GM19240 (cell line): ENCODE measurements around the gene CLIP3.
A peak's percentile ranks its signal among the peaks of the same experiment; 100 is the strongest.
"Not testable (repeated sequence)": the region's sequence is repeated elsewhere in the genome, so short reads cannot be mapped to it uniquely, and the experiment has no call there.

ENCODE experiments used
- DNase-seq: peaks from one replicate; pipeline ENCODE4 v3.0.0; 2011; ENCODE audit warnings: low spot score; ENCODE audit not compliant: insufficient read length

The CLIP3 gene

DNA sequence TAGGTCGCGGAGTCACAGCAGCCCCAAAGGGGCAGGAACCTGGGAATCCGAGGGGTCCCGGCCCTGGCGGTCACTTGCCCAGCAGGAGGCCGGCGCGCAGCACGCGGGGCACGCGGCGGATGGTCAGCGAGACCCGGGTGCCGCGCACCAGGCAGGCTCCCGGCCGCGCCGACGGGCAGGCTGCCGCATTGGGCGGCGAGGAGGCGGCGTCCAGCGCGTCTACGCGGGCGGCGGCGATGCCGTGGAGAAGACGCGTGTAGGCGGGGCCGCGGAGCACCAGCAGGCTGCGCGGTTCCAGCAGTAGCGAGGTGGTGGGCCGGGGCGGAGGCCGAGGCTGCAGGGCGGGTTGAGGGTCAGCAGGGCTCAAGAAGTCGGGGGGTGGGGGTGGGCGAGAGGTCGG, 23.5 kb downstream of the CLIP3 start:
- no peak for DNase-seq

DNA sequence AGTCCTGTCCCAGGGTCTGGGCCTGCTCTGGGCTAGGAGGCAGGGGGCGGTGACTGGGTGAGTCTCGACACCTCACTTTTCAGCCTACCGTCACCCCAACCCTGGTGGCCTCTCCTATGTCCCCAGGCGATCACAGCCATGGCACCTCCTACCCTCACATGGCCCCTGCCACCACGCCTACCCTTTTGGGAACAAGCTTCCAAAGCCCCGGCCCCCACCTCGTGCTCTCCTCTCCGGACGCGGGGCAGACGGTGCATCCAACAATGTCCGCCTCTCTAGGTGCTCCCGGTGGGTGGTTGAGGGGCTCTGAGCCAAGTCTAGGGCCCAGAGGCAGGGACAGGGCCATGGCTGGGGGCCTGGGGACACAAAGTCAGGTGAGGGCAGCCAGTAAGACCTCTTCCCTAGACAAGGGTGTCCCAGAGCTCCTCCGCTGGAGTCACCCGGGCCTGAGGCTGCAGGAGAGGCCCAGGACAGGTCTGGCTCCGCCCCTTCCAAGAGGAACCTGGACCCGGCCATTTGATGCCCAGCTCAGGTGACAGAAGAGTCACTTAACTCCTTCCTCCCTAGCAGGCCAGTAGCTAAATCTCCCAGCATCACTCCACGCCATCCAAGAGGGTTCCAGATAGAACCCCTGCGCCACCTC, 24.2 kb downstream of the CLIP3 start, which contains the start of gene SYNE4:
SYNE4 (minus strand) TSS at position 478 of the 643 bp plus-strand sequence; CDS start at position 346, 132 bp downstream.
- no peak for DNase-seq

DNA sequence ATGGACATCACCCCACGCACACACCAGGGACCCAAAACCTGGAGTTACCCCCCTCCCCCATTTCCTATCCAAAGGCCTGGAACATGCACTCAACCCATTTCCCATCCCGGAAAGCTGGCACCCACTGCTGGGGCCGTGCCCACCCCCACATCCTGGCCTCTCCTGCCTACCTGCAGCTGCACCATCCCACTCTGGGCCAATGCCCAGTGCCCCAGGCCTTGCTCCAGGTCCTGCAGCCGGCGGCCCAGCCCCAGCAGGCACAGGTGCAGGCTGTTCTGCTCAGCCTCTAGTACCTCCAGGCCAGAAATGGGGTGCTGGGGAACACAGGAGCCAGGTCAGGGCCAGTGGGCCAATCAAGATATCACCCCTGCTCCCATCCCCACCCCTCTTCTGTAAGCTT, 25.7 kb downstream of the CLIP3 start:
- no peak for DNase-seq

DNA sequence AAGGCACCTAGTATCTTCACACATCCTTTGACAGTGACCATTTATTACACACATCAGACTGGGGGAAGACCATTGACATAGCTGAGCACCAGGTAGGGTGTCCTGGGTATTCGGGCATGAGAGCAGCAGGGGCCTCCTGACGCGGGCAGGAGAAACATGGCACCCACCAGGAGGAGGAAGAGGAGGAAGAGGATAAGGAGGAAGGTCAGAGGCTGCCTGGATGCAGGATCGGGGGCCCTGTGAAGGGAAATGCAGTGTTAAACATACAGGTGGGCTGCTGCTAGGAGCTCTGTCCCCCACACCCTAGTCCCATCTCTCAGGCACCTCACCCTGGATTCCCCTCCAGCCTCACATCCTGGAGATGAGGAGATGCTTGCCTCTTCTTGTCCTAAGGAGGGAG, 29.4 kb downstream of the CLIP3 start:
- no peak for DNase-seq

DNA sequence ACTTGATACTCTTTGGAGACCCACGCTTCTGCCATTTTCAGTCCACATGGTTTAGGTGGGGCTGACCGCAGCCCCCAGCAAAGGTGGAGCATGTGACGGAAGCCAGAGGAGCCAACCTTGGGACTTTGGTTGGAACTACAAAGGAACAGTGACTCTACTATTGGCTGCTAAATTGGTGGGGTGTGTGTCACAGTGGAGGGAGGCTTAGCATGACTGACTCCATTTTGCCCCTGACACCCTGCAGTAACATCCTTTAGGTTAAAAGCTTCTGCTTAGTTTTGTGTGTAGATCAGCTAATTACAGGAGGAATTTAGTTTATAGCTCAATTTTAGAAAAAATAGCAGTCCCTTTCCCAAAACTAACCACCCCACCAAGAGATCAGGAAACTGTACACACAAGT, 31.1 kb downstream of the CLIP3 start:
- no peak for DNase-seq

DNA sequence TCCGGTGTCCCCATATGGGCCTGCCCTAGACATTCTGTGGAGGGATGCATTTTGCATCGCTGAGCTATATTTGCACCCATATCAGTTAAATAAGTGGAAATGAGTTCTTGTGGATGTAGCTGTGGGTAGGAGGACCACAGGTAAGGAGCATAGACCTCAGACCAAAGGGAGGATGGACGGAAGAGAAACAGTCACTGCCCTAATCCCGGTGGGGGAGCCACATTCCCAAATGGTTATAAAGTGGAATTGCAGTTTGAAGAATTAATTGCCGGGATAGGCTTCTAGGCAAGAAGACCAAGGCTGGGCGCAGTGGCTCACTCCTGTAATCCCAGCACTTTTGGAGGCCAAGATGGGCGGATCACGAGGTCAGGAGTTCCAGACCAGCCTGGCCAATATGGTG, 35.9 kb downstream of the CLIP3 start:
- no peak for DNase-seq

DNA sequence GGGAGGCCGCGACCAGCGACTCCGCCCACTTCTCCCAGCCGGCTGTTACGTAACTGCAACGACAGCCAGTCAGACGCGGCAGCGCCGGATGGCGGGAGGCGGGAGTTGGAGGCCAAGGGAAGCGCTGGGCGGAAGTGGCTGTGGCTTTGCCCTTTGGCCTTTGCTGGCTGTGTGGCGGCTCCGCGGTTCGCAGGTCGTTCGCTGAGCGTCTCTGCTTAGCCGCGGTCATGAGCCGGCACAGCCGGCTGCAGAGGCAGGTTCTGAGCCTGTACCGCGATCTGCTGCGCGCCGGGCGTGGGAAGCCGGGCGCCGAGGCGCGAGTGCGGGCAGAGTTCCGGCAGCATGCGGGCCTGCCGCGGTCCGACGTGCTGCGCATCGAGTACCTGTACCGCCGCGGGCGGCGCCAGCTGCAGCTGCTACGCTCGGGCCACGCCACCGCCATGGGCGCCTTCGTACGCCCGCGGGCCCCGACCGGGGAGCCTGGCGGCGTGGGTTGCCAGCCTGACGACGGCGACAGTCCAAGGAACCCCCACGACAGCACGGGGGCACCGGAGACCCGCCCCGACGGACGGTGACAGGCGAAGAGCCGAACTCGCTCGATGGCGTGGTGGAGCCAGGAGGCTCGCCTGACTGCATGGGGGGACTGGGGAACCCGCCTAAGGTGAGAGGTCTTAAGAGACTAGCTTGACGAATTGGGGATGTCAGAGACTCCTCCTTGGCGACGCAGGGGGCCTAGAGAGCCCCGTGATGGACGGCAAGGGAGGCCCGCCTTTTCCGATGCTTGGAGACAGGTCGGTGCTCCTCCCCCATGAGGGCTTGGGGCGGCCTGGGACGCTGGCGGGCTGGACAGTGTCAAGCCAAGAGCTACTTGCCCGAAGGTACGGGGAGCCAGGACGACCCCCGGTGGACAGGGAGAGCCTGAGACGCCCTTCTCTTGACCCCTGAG, 37.4 kb downstream of the CLIP3 start, which contains the start of gene SDHAF1:
SDHAF1 (plus strand) TSS at position 141 of the 946 bp plus-strand sequence; CDS start at position 228, 87 bp downstream.
- peak; percentile 97 for DNase-seq

DNA sequence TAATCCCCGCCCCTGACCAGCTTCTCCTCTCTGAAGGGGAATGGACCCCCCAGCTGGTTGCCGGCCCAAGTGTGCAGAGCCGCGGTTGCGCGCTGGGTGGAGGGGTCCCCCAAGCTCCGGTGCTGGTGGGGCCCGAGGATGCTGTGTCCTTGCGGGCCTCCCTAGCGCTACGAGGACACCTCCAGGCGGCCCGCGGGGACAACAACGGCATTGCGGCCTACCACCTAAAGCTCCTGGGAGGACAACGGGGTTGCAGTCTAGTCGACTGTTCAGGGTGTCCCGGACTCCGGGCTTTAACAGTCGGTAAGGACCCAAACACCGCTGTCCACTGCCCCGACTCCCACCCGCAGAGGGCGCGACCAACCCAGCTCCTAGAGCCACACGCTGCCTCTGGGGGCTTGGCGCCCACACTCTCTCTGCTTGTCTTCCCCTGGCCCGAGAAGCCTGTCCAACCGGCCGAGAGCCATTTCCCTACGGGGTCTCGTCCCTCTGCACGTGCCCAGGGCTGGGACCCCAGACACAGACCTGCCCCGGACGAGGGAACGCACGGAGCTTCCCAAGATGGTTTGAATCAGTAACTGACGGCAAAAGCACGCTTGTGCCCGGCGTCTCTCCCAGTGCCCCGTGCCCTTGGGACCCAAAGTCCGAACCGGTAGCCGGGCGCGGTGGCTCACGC, 38.6 kb downstream of the CLIP3 start:
- no peak for DNase-seq

DNA sequence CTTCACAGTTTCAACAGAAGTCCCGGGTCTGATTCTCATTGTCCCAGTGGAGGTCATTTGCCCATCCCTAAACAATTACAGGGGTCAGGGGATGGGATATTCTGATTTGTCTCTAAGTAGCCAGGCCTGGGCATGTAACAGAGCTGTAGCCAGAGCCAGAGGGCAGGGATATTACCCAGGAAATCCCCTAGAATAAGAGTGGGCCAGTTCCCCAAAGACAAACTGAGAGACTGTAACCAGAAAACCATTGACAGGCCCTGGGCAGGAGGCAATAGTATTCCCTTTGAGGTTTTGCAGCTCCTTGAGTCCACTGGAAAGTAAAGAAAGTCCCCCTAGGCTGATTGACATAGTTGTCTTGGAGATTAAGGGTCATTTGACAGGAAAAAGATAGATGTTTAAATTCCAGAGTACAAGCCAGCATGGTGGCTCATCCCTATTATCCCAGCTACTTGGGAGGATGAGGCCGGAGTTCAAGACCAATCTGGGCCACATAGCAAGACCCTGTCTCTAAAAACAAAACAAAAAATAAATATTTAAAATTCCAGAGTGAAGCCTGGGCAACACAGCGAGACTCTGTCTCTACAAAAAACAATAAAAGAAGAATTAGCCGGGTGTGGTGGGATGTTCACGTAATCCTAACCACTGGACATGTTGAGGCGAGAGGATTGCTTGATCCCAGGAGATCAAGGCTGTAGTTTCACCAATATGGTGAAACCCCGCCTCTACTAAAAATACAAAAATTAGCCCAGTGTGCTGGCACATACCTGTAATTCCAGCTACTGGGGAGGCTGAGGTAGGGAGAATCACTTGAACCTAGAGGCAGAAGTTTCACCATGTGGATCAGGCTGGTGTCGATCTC, 39.5 kb downstream of the CLIP3 start:
- no peak for DNase-seq

DNA sequence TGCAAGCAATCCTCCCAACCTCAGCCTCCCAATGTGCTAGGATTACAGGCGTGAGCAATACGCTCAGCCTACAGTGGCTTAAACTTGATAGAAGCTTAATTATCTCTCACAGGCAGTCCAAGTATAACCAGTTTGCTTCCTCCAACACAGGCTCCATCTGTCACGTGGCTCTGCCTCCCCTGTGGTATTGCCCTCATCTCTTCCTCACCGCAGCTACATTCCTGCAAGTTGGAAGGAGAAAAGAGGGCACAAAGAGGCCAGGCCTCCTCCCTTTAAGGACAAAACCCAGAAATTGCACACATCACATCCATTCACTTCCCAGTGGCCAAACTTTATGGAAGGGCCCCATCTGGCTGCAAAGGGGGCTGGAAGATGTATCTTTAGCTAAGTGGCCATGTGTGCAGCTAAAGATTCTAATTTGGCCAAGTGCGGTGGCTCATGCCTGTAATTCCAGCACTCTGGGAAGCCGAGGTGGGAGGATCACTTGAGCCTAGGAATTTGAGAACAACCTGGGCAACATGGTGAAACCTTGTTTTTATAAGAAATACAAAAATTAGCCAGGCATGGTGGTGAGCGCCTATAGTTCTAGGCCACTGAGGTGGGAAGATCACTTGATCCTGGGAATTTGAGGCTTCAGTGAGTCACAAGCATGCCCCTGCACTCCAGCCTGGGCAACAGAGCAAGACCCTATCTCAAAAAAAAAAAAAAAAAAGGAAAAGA, 40.8 kb downstream of the CLIP3 start:
- no peak for DNase-seq

DNA sequence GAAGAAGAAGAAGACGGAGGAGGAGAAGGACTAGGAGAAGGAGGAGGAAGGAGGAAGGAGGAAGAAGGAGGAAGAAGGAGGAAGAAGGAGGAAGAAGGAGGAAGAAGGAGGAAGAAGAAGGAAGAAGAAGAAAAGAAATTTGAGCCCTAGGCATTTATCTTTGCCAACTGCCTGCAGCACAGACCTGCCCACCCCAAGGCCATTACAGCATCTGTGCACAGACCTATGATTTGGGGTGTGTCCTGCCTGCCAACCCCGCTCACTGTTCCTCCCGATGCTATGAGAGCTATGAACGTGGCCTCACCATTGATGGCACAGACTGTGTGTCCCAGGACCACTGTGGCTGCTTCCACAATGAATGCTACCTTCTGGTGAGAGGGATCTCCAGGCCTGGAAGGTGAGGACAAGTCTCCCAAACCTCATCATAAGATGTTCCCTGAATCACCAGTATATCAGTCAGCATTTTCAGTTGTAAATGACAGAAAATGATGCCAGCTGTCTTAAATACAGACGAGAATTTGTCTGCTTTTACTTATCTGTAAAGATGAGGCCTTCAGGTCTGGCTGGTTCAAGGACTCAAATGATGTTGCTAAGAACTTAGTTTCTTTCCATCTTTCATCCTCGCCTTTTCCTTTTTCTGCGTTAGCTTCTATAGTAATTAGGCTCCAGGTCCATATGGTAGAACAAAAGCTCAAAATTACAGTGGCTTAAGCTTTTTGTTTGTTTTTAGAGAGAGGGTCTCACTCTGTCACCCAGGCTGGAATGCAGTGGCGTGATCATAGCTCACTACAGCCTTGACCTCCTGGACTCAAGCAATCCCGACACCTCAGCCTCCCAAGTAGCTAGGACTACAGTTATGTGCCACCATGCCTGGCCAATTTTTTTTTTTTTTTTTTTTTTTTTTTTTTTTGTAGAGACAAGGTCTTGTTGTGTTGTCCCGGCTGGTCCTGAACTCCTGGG, 41.6 kb downstream of the CLIP3 start:
- DNase-seq: no peak

DNA sequence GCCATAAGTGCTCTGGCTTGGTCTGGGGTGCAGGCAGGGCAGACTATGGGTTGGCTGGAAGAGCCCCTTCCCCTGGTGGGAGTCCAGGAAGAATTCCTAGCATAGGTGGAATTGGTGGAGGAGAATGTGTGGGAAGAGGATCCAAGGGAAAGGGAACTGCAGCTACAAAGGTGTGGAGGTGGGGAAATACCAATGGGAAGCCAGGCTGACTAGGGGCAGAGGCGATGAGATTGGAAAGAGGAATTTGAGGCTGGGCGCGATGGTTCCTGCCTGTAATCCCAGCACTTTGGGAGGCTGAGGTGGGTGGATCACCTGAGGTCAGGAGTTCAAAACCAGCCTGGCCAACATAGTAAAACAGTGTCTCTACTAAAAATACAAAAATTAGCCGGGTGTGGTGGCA, 42.5 kb downstream of the CLIP3 start:
- DNase-seq: no peak

DNA sequence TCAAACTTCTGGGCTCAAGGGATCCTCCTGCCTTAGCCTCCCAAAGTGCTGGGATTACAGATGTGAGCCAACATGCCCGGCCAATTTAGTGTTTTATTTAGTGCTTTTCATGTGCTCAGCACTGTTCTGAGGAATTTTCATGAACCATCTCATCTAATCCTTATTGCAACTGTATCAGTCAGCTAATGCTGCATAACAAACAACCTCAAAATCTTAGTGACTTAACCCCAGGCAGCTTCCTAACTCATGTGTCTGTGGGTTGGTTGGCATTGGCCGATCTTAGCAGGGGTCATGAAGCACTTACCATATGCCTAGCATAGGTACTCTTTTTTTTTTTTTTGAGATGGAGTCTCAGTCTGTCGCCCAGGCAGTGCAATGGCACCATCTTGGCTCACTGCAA, 43.8 kb downstream of the CLIP3 start:
- DNase-seq: no peak

DNA sequence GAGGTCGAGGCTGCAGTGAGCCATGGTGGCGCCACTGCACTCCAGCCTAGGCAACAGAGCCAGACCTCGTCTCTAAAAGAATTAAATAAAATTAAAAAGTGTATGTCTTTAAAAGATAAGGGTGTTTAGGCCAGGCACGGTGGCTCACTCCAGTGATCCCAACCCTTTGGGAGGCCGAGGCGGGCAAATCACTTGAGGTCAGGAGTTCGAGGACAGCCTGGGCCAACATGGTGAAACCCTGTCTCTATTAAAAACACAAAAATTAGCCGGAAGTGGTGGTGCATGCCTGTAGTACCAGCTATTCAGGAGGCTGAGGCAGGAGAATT, 45.1 kb downstream of the CLIP3 start:
- DNase-seq: no peak

DNA sequence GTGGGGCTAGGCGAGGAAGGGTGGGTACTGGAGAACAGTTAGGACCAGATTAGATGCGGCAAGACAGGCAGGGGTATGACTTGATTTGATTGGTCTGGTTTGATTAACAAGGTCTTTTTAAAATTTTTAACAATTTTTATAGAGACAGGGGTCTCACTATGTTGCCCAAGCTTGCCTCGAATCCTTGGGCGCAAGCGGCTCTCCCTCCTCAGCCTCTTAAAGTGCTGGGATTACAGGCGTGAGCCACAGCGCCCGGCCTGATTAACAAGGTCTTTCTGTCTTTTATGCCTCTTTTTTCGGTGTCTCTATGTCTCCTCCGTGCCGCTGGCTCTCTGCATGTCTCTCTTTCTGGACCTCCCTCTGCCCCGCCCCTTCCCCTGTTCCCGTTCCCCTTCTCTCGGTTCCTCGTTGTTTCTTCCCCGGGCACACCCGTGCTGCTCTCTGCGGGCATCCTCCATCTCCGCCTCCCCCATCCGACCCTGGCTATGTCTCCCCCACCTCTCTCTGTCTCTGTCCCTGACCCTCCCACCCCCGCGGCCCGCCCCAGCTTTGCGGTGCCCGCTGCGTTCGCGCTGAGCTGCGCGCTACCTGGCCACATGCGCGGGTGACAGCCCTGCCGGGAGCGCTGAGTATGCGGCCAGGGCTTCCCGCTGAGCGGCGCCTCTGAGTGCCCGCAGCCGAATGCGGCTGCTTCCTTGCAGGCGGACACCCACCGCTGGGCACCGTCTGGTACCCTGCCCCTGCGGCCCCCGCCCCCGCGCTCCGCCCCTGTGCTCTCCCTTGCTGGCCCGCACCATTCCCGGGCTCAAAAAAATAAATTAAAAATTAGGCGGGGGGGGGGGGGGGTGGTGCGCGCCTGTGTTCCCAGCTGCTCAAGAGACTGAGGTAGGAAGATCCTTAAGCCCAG, 45.8 kb downstream of the CLIP3 start:
- DNase-seq: no peak

DNA sequence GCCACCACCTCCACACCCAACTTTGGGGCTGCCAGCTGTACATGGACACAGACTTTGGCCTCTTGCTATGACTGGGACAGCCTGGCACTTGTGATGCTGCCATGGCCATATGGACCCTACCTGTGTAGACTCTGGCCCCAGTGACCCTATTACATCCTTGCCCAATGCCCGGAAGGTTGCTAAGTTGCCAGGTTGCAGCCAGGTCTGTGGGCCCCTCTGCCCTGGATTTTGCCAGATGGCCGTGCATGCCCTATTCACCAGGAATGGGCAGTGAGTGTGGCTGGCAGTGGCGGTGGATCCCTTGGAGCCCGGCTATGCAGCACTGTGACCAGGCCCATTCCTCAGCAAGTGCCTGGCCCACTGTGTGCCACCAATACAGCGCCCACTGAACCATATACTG, 46.6 kb downstream of the CLIP3 start:
- DNase-seq: no peak

DNA sequence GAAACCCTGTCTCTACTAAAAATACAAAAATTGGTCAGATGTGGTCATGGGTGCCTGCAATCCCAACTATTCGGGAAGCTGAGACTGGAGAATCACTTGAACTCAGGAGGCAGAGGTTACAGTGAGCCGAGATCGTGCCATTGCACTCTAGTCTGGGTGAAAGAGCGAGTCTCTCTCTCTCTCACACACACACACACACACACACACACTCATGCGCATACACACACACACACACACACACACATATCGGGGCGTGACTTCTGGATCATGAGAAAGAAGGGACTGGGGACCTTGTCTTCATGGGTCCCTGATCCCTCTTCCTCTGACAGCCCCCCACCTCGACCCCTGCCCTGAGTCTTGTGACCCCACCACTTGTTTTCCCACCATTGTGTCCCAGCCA, 49.5 kb downstream of the CLIP3 start:
- DNase-seq: no peak

DNA sequence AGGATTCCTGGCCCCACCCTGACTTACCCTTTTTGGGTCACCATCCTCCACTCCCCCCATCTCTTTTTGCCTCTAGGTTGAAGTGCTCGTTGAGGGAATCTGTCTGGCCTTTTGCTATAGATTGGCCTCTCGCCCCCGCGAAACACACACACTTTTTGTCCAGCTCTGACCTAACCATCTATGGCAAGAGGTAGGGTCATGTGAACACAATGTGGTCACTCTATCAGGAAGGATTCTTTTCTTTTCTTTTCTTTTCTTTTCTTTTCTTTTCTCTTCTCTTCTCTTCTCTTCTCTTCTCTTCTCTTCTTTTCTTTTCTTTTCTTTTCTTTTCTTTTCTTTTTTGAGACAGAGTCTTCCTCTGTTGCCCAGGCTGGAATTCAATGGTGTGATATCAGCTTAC, 51.7 kb downstream of the CLIP3 start:
- DNase-seq: not testable (repeated sequence)
